HG03558 (cell line): ENCODE data around the gene NCOA1.

Experiments
- ATAC-seq: cut with Tn5 transposase; IDR thresholded peaks from one replicate; pipeline ENCODE4 v1.9.1; 2021; ENCODE audit warnings: moderate number of reproducible peaks; ENCODE audit not compliant: unreplicated experiment; ENCODE audit errors: extremely low read depth

Gene NCOA1

DNA sequence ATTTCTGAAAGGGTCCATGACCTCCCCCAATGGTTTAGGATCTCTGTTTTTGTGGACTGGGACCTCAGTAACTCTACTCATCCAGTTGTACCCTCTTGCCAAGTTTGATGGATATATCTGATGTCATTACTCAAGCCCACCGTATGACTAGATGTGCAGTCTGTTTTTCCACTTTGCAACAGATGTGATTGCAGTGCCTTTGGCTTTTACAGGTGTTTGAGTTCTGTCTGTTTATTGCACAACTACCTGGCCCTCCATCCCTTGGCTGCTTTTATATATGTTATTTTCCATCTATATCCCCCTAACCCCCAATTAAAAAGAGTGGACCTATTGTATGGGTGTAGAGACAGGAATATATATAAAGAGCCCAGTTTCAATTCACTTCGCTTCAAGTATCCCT is 10.8 kb downstream of the NCOA1 start:
- ATAC-seq, result no peak

DNA sequence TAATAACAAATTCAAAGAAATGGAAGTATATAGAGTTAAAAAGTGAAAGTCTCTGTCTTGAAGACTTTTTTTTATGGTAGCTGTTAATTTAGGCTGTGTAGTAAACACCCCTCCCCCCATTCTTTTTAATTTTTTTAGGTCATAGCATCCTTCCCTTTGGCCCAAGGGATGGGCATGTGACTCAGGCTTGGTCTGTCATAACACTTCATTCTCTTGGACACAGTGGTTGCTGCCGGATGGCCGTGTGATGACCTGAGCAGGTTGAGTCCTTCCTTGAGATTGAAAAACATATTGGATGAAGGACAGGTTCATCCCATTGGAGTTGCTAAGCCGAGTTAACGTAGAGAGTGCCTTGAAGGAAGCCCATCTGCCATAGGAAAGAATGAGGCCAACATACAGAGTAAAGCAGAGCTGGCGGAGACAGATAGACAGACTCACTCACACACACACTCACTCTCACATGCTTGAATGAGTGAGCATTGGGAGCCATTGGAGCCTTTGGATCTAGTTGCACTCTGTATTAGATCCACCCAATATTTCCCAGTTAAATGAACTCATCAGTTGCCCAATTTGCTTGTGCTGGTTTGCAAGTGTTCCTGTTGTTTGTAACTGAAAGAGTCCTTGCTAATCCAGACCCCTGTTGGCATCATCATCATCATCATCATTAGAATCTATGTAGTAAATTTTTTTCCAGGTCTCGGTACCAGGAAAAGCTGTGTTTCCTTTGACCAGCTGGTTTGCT is 14.7 kb downstream of the NCOA1 start:
- no peak for ATAC-seq

DNA sequence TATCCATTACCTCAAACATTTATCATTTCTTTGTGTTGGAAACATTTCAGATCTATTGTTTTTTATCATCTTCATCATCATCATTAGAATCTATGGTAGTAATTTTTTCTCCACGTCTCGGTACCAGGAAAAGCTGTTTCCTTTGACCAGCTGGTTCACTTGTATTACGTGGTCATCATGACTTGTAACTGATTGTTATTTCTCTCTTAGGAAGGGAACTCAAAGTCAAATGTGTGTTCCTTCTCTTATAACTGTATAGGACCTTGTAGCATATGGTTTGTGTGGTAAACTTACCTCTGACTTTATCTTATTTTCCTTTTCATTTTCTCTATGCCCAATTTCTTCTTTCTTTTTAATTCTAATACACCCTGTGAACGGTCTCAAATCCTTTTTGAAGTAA is 16.5 kb downstream of the NCOA1 start:
- no peak for ATAC-seq

DNA sequence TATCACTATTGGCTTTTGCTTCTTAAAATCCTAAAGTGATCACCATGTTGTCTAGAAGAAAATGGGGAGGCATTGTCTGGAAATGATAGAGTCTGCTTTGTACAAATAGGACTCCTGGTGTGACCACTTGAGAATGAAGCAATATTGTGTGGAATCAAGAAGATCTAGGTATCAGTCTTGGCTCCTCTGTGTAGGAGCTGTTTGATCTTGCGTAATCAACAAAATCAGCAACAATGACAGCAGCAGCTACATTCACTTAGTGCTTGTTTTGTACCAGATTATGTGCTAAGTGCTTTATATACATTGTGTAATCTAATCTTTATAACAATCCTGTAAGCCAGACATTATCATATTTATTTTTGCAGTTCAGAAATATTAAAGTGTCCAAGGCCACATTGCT is 17.8 kb downstream of the NCOA1 start:
- no peak for ATAC-seq

DNA sequence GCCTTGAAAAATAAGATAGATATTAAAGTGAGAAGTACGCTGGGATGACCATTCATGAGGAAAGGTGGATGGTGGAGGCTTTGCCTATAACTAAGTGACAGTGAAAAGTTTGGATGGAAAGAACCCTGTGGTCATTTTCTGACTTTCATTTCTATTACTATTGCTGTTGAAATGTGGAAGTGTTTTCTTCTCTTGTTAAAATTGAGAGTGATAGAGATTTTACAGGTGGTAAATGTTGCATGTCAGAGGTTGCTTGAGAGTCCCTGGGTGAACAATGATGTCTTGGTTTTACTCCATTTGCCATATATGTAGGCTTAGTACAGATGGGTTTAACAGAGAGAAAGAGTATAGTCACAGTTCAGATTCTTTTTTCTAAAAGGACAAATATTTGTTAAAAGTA is 18.4 kb downstream of the NCOA1 start:
- ATAC-seq, result peak; percentile 73

DNA sequence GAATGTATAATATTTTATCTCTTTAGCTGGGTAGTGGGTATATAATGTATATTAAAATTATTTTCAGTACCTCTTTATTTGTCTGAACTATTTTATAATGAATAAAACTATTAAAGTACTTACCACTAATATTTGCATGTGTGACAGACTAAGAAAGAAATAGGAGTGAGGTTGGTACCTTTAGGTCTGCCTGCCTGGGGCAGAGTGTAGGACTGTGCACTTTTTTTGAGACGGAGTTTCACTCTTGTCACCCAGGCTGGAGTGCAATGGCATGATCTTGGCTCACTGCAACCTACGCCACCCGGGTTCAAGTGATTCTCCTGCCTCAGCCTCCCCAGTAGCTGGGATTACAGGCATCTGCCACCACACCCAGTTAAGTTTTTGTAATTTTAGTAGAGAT is 18.8 kb downstream of the NCOA1 start:
- no peak for ATAC-seq

DNA sequence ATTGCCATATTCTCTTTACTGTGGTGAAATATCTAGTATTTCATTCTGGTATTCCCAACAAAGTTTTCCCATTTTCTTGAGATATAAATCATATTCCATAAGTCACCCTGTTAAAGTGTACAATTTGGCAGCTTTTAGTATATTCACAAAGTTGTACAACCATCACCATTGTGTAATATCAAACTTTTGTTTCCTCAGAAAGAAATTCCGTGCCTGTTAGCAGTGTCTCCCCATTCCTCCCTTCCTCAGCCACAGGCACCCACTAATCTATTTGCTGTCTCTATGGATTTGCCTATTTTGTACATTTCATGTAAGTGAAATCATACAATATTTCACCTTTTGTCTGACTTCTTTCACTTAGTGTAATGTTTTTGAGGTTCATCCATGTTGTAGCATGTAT is 19.7 kb downstream of the NCOA1 start:
- no peak for ATAC-seq

DNA sequence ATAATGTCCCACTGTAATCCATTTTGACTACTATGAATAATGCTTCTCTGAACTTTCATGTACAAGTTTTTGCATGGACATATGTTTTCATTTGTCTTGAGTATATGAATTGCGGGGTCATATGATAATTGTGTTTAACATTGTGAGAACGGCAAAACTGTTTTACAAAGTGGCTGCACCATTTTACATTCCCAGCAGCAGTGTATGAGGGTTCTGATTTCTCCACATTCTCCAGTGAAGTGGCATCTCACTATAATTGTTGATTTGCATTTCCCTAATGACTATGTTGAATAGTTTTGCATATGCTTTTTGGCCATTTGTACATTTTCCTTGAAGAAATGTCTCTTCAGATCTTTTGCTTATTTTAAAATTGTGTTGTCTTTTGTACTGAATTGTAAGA is 20.1 kb downstream of the NCOA1 start:
- no peak for ATAC-seq

DNA sequence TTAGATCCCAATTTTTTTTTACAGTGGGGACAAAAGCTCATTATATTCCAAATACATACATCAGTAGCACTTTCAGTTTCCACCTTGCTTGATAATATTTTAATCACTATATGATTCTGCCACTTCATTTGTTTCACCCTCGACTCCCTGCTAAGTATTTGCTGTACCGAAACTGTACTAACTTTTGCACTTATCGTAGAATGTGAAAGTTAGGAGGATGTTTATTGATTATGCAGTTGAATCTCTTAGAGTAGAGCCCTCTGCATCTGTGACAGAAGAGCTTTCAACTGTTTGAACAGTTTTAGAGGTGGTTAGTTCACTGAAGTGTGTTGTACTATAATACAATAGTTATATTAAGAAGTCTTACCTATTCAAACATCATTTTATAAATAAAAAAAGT is 20.8 kb downstream of the NCOA1 start:
- ATAC-seq, result no peak

DNA sequence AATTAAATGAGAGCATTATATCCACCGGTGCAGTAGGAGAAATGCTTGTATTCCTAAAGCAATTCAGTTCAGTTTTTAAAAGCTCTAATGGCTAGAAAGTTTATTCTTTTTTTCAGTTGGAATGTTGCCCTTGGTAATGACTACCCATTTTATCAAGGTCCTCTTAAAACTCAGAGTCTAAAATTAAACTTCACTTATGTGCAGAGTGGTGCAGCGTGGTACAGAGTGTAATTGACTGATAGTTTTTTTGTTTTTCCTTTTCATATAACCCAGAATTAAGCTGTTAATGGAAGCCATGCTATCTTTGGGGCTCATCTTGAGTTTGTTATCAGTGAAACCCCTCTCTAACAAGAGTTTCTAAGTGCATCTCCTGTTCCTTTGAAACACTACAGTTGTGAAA is 21.4 kb downstream of the NCOA1 start:
- no peak for ATAC-seq

DNA sequence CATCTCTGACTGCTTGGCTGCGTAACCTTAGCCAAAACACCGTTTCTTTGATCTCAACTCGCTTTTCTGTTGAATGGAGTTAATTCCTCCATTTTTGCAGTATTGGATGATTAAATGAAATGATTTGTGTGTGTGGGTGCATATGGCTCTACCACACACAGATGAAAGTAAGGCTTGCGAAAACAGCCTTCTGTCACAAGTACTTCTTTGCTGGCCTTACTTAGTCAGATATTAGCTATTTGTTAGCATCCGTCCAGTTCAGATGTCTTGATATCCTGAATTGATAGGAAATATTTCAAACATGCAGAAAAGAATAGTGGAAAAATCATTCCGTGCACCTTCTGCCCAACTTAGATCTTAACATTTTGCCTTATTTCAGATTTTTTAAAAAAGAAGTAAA is 21.8 kb downstream of the NCOA1 start:
- no peak for ATAC-seq

DNA sequence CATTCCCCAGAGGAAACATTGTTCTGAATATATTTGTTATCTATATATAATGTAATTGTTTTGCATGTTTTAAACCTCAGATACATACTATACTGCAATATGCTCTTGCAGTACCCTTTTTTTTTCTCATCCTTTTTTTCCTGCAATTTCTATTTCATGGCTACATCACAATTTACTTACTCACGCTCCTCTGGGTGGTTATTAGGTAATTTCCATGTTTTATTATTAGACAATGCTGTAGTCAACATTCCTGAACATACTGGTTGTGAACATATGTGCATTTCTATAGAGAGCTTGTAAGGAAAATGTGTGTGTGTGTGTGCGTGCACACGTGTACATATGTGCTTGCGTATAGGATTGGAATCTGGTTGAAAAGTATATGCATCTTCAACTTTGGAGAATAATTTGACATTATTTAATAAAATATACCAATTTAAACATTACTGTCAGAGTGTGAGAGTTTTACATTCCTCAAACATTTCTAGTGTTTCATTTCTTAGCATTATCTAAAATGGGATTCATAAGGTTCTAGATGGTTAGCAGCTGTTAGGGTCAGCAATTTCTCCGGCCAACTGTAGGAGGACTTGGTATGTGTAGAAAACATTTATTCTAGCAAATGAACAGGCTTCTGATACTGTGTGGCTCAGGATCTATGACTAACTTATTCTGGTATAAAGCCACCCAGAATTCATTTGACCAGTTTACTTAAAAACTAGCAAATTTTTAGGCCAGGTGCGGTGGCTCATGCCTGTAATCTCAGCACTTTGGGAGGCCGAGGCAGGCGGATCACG is 22.4 kb downstream of the NCOA1 start:
- no peak for ATAC-seq

DNA sequence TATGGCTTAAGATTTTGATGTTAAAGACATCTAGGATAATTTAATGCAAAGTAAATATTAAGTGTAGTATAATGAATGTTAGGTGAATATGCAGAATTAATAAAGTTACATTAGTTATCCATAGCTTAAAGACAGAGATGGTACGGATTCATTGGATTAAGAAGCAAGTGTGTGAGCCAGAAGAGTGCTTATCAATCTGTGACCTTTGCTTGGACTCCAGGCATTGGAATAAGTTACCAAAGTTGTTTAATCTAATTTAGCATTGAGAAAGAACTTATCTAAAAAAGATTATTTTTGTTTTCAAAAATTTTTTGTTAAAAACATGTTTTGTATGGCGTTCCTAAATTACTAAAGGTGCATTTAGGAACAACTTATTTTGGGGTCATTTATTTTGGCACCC is 23.8 kb downstream of the NCOA1 start:
- ATAC-seq, result no peak

DNA sequence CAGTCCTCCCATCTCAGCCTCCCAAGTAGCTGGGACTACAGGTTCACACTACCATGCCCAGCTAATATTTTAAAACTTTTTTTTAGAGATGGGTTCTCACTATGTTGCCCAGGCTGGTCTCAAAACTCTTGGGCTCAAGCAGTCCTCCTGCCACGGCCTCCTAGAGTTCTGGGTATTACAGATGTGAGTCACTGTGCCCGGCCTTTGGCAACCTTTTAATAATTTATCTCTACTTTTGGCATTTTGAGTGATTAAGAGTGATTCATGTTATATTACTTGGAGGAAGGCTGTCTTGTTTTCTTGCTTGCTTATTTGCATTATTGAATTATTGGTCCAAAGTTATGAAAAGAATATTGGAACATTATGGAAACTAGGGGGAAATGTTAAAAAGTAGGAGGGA is 24.3 kb downstream of the NCOA1 start:
- ATAC-seq, result no peak

DNA sequence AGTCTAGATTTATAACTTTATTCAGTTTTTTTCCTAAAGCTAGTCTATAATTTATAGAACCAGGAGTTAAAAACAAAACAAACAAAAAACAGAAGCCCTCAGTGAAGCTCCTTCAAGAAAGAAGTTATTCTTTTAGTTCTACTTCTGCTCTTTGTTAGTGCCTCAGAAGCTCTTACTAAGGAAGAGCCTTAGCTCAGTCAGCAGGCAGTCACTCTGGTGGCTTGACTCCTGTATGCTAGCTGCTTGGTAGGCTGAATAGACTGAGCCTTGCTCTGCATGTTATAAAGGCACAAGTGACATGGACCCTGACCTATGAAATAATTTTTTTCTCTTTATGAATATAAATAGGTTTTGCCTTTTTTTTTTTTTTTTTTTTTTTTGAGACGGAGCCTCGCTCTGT is 24.8 kb downstream of the NCOA1 start:
- no peak for ATAC-seq

DNA sequence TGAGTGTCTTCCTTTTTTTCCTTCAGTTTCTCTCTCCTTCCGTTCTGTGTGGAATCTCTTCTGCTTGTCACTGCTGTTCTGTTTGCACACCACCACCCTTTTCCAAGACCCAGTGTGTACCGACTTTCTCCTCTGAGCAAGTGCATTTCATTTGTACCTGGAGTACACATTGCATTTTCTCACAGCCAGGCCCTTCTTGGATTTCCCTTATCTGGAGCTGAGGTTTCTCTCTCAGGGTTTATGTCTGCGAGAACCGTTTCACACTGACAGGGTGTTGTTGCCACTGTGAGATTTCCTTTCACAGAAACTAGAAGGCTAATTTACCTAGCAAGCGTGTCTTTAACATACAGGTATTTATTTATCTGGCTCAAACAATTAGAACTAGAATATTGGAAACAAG is 26.2 kb downstream of the NCOA1 start:
- ATAC-seq, result no peak

DNA sequence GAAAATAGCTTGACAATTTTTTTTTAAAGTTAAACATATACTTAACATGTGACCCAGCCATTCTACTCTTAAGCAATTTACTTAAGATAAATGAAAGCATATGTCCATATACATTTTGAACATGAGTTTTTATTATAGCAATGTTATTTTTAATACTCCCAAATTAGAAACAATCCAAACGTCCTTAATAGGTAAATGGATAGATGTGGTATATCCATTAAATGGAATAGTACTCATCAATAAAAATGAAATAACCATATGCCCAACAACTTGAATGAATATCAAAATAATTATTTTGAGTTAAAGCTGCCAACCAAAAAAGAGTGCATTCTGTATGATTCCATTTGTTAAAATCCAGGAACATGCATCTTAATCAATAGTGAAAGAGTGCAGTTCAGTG is 29.1 kb downstream of the NCOA1 start:
- ATAC-seq, result no peak

DNA sequence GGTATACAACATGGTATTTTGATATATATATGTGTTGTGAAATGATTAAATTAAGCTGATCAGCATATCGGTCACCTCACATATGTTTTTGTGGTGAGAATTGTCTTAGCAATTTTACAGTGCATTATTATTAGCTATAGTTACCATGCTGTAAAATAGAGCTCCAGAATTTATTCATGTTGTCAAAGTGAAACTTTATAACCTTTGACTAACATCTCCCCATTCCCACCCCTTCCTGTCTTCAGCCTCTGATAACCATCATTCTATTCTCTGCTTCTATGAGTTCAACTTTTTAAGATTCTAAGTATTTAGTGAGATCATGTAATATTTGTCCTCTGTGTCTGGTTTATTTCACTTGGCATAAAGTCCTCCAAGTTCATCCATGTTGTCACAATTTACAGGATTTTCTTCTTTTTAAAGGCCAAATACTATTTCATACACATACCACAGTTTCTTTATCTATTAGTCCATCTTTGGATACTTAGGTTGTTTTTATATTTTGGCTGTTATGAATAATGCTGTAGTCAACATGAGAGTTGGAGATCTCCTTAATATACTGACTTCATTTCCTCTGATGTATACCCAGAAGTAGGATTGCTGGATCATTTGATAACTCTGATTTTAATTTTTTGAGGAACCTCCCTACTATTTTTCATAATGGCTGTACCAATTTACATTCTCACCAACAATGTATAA is 30.3 kb downstream of the NCOA1 start:
- ATAC-seq, result no peak

DNA sequence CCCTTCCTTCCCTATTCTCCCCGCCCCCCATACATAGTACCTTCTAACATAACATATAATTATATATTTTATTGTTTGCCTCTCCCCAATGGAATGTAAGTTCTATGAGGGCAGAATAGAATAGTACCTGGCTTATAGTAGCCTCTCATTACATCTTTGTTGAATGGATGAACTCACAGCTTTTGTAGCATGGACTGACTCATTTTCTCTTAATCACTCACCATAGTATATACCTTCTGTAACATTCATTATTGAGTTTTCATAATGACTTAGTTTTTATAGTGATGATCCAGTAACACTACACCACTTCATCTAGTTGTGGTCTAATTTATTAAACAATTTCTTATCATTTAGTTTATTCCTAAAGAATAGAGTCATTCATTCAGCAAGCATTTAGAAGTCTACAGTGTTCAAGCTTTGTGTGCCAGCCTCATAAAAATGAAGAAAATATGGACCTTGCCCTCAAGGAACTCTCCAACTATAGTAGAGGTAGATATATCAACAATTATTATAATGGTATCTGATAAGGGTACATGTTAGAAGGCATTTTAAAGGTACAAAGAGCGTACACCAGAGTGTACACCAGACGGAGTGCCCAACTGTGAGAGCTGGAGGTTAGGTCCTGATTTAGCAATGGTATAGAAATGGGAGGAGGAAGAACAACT is 31.1 kb downstream of the NCOA1 start:
- ATAC-seq, result no peak

DNA sequence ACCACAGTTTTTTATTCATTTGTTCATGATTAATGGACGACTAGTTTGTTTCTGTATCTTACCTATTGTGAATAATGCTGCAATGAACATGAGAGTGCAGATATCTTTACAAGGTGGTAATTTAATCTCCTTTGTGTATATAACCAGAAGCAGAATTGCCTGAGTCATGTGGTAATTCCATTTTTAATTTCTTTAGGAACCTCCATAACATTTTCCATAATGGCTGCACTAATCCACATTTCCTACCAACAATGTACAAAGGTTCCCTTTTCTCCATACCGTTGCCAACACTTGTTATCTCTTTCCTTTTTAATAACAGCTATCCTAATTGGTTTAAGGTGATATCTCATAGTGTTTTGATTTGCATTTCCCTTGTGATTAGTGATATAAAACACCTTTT is 36.5 kb downstream of the NCOA1 start:
- no peak for ATAC-seq

DNA sequence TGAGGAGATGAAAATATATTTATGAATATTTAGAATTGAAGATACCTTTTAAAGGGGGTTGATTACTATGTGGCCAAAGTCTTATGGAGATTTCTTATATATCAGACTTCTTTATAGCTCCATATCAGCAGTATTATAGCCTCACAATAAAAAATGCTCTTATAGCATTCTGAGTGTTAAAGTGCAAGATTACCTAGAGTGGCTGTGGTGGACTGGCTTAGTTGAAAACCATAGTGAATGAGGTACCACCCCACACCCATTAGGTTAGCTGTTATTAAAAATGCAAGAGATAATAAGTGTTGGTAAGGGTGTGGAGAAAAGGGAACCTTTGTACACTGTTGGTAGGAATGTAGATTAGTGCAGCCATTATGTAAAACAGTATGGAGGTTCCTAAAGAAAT is 39.7 kb downstream of the NCOA1 start:
- no peak for ATAC-seq
